HUDEP-2 (cell line): ENCODE data around the gene CD109.
A peak's percentile ranks its signal among the peaks of the same experiment; 100 is the strongest.
"Not testable (repeated sequence)": the region's sequence is repeated elsewhere in the genome, so short reads cannot be mapped to it uniquely, and the experiment has no call there.

Source experiments
- DNase-seq, 76 experiments: peaks; one replicate each; lab custom pipeline; 2025; ENCODE audit not compliant: unreplicated experiment in 76 of 76; lab: John Stamatoyannopoulos, UW

The CD109 gene

GRCh38 chr6:73722318-73723060, 26.5 kb downstream of the CD109 start:
- DNase-seq: no peak

- DNase-seq: not testable (repeated sequence)
Measured at GRCh38 chr6:73723480-73723879, 27.5 kb downstream of the CD109 start.

- no peak for DNase-seq
Measured at GRCh38 chr6:73724389-73724788, 28.4 kb downstream of the CD109 start.

- DNase-seq: not testable (repeated sequence)
Measured at GRCh38 chr6:73725192-73725591, 29.2 kb downstream of the CD109 start.

- no peak for DNase-seq
Measured at GRCh38 chr6:73727114-73727513, 31.1 kb downstream of the CD109 start.

- peak in 11 of 76 experiments; percentile 4 to 31 (median 11) for DNase-seq
Measured at GRCh38 chr6:73728548-73729205, 32.7 kb downstream of the CD109 start.

- DNase-seq: no peak
Measured at GRCh38 chr6:73731285-73731684, 35.3 kb downstream of the CD109 start.

GRCh38 chr6:73732845-73733675, 37.1 kb downstream of the CD109 start:
- DNase-seq: peak in 64 of 76 experiments; percentile 9 to 82 (median 46)

GRCh38 chr6:73733791-73734190, 37.8 kb downstream of the CD109 start:
- DNase-seq: no peak

GRCh38 chr6:73734832-73735453, 38.9 kb downstream of the CD109 start:
- DNase-seq: no peak

- no peak for DNase-seq
Measured at GRCh38 chr6:73738367-73739028, 42.5 kb downstream of the CD109 start.

- DNase-seq: peak in 26 of 76 experiments; percentile 10 to 62 (median 26)
Measured at GRCh38 chr6:73739096-73739495, 43.1 kb downstream of the CD109 start.

GRCh38 chr6:73742433-73742832, 46.4 kb downstream of the CD109 start:
- no peak for DNase-seq

- no peak for DNase-seq
Measured at GRCh38 chr6:73743081-73743480, 47.1 kb downstream of the CD109 start.

GRCh38 chr6:73743556-73743955, 47.6 kb downstream of the CD109 start:
- DNase-seq: no peak

GRCh38 chr6:73746787-73747186, 50.8 kb downstream of the CD109 start:
- no peak for DNase-seq

- no peak for DNase-seq
Measured at GRCh38 chr6:73747289-73747688, 51.3 kb downstream of the CD109 start.

- DNase-seq: no peak
Measured at GRCh38 chr6:73752943-73753342, 56.9 kb downstream of the CD109 start.

- DNase-seq: no peak
Measured at GRCh38 chr6:73766040-73766439, 70.0 kb downstream of the CD109 start.

- no peak for DNase-seq
Measured at GRCh38 chr6:73768558-73768957, 72.6 kb downstream of the CD109 start.
